ENCODE data around the gene ALPI.

GRCh38 chr2:232438091-232438490, 17.9 kb upstream of the ALPI start:
- TF ChIP-seq EZH2 (IDR thresholded peaks at IDR 0.05; ENCODE audit: low read depth), result no peak
- no peak for TF ChIP-seq CTCF (conservative IDR thresholded peaks at IDR 0.05)

Data from PC-9 (cell line).